ENCODE measurements around the gene RCE1.

The RCE1 gene

DNA sequence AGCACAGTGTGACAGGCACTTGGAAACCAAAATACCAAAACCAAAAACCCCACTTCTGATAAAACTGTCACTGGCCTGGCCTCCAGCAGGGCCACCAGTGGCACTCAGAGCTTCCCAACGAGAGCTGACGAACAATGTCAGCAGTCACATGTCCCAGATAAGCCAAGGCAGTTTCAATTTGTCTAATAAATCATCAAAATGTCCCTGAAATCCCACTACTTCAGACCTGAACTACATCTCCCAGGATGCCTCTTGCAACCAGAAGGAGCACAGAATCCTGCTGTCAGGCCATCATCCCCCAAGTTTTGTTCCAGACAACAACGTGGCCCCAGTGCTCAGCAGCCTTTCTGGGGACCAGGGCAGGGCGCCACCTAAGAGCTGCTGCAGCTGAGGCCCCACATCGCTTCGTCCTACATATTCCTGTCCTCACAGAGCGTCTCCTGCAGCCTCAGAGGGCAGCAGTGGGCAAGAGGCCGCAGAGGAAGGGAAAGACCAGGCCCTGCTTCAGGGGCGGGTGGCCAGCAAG is 38.7 kb downstream of the RCE1 start:
- Histone ChIP-seq H3K4me3 (no peak overlapping the region), H3K27ac (peak overlapping the region in 4 of 21 experiments; percentile 21 to 67 (median 62))

DNA sequence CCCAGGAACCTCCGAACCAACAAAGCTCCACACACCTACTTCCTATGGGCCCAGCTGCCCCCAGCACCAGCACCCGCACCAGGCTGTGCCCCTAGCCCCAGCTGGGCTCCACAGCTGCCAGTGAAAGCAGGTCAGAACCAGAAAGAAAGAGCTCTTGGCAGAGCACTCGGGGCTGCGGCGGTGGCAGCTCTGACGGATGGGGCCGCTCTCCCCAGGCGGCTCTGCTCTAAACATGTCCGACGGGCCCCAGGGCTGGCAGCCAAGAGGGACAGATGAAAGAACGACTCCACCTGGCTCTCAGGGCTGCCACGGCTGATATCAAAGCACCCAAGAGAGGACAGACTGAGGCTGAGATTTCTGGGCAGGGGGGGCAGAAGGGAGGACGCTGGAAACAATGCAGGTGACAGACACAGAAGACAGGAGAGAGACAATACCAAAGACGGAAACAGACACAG is 39.3 kb downstream of the RCE1 start:
- Histone ChIP-seq H3K27ac (peak overlapping the region in 7 of 21 experiments; percentile 21 to 67 (median 50)), H3K4me3 (no peak overlapping the region)

DNA sequence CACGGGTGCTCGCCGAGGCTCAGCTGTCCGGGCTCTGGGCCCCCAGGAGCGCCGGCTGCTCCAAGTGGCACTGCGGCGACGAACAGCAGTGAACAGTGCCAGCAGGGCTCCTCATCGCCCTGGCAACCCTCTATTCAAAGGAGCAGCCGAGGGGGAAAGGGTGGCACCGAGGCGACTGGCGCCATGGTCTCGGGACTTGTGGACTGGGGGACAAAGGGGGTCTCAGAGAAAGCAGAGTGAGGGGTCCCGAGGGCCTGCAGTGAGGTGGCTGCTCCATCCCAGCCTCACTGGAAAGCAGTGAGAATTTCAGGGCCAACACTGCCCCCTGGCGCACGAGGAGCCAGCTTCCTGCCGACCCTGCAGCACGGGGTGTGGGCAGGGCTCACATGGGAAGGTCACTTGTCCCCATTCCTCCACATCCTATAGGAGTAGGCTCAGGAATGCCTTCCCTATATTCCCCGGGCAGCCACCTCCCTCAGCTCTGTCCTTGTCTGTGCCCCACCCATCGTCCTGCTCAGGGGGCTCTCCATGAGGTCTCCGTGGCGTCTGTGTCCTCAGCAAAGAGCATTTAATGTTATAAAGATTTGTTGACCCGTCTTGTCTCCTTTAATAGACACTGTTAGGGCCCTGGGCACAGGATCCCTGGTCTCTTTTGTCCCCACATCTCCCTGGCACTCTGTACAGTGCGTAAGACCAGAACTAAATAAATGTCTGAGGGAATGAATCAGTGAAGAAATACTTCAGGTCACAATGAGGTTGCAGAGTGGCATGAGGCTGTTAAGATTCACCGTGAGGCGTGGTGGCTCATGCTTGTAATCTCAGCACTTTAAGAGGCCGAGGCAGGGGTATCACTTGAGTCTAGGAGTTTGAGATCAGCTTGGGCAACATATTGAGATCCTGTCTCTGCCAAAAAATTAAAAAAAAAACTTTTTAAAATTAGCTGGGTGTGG is 40.0 kb downstream of the RCE1 start:
- Histone ChIP-seq H3K27ac (peak overlapping the region in 6 of 21 experiments; percentile 21 to 67 (median 54)), H3K4me3 (no peak overlapping the region)

DNA sequence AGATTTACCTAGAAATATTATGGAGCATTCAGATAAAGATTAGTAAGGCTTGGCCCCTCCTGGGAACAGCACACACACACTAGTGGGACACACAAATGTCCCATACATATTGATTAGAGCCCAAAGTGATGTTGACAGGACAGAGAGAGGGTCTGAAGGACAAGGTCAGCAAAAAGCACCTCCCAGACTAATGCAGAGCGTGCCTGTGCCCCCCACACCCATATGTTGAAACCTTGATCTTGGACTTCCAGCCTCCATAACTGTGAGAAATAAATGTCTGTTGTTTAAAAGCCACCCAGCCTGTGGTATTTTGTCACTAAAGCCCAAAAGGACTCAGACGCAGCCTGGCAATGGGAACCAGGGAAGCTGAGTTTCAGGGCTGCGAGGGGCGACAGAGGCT is 41.2 kb downstream of the RCE1 start:
- Histone ChIP-seq H3K4me3 (no peak overlapping the region), H3K27ac (no peak overlapping the region)

DNA sequence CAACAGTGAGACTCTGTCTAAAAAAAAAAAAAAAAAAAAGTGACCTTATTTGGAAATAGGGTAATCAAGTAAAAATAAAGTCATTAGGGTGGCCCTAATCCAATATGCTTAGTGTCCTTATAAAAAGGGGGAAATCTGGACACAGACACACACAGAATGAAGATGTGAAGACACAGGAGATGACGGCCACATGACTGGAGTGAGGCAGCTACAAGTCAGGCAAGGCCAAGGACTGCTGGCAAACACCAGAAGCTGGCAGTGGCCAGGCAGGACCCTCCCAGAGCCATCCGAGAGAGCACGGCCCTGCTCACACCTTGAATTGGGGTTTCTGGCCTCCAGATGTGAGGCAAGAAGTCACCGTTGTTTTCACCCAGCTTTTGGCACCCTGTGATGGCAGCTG is 42.2 kb downstream of the RCE1 start:
- no peak overlapping the region for H3K27ac ChIP-seq
- H3K4me3 ChIP-seq, result no peak overlapping the region

DNA sequence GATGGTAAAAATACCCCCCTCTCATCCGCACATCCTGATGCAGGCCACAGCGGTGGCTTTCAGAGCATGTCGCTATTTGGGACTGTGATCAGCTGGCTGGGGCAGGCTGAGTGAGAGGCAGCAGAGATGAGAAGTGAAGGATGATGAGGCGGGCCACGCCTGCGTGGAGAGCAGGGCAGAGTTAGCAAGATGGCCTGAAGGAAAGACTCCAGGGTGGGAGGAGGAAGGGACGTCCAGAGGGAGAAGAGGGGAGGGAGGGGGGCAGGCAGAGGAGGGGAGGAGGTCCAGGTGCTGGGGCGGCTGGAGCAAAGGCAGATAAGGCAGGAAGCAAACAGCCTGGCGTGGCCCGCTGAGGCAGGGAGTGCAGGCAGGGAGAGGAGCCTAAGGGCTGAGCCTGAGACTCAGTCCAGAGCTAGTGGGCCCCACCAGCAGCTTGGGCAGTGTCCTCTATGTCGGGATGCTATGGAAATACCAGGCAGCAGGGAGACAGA is 42.8 kb downstream of the RCE1 start:
- Histone ChIP-seq H3K4me3 (no peak overlapping the region), H3K27ac (no peak overlapping the region)

DNA sequence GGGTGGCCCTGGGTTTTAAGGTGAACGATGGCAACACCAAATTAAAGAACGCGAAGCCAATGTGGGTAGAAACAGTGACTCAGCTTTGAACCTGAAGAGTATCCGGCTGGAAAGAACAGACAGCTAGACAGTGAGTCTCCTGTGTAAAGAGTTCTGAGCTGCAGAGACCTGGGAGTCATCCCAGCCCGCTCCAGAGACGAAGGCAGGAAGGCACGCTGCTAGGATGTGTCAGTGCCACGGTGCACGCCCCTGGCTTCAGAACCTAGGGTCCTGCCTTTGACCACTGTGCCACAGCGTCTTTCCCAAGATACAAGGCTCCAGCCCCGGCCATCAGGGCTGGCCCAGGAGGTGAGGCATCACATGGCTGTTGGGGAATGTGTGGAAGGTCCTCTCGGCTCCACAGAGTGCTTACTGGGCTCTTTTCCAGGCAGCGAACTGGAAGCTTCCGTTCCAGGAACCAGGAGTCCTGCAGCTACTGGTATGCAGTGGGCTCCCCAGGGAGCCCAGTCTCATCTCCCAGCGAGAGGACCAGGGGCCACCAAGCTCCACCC is 43.5 kb downstream of the RCE1 start:
- Histone ChIP-seq H3K27ac (peak overlapping the region in 1 of 21 experiments; percentile 27), H3K4me3 (no peak overlapping the region)

DNA sequence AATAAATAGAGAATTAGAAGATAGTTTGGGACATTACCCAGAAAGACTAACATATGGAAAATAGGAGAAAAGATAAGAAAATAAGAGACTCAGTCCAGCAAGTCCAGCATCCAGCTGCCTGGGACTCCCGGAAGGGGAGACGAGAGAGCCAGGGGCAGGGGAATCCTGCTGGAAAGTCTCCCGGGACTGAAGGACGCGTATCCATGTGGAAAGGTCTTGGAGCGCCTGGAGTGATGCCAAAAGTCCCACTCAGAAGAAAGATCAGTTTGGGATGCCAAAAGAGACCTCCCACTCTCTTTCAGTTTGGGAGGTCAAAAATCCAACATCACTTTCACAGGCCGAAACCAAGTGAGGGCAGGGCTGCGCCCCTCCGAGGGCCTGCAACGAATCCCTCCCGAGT is 44.3 kb downstream of the RCE1 start:
- Histone ChIP-seq H3K27ac (no peak overlapping the region), H3K4me3 (no peak overlapping the region)

DNA sequence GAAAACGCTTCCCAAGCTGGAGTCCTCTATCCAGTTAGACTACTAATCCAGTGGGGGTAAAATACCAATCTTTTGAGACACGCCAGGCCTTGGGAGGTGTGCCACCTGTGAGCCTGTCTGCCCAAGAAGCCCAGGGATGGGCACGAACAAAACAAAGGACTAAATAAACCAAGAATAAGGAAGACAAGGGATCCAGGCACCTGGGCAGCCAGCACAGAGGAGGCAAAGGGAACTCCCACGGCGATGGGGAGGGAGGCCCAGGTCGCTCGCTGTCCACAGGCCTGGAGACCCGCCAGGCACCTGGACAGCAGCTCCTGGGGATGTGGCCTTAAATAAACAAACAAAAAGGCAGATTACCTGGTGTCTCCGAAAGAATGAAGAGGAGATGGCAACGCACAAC is 45.0 kb downstream of the RCE1 start:
- no peak overlapping the region for H3K4me3 ChIP-seq
- H3K27ac ChIP-seq, result no peak overlapping the region

DNA sequence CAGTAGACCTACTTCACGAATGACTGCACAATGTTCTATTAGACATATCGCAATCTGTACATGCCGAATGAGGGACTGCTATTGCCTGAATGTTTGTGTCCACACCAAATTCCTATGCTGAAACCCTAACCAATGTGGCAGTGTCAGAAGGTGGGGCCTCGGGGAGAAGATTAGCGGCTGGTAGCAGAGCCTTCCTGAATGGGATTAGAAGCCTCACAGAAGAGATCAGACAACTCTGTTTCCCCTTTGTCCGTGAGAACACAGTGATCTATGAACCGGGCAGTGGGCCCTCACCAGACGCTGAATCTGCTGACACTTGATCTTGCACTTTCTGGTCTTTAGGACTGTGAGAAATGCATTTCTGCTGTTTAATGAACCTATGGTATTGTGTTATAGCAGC is 46.7 kb downstream of the RCE1 start:
- Histone ChIP-seq H3K4me3 (no peak overlapping the region), H3K27ac (no peak overlapping the region)

DNA sequence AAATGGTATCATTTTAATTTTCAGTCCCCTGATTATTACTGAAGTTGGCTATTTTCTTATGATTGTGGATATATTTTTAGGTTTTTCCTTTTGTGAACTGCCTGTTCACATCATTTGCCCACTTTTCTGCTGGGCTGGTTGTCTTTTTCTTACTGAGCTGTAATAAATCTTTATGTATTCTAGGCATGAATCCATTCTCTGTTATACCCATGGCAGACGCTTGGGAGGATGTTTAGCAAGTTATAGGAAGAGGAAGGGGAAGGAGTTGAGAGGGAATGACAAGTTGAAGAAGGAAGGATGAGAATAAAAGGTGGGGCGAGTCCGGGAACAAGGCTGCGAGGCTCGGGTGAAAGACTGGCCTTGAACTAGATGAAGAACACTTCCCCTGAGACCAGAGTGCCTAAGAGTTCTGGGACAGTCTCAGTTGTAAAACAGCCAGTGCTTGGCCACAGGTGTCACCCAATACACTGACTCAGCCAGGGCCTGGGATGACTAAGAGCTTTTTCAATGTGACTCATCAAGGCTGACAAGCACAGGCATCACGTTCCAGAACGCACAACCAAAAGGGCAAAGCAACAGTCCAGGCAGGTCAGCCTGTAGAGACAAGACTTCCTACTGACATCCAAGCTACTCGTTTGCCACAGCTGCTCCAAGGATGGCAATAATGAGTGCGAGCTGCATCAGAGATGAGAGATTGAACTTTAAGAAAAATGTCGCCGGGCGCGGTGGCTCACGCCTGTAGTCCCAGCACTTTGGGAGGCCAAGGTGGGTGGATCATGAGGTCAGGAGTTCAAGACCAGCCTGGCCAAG is 48.8 kb downstream of the RCE1 start:
- H3K4me3 ChIP-seq, result no peak overlapping the region
- H3K27ac ChIP-seq, result peak overlapping the region in 3 of 21 experiments; percentile 35 to 45 (median 39)

DNA sequence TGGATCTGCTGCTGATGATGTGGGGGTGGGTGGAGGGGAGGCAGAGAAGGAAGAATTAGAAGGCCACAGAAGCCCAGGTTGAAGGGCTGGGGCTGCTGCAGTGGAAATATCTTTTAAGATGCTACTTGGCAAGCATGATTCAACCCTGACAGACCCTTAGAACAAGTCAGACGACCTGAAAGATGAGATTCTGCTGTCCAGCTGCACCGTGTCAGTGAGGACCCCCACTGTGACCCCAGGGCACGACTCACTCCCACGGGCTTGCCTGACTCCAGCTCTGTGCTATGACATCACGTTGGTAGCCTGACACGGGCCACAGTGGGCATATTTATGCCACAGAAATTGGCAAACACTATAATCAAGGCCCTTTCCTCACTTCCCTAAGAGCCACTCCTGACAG is 49.7 kb downstream of the RCE1 start:
- no peak overlapping the region for H3K4me3 ChIP-seq
- no peak overlapping the region for H3K27ac ChIP-seq

DNA sequence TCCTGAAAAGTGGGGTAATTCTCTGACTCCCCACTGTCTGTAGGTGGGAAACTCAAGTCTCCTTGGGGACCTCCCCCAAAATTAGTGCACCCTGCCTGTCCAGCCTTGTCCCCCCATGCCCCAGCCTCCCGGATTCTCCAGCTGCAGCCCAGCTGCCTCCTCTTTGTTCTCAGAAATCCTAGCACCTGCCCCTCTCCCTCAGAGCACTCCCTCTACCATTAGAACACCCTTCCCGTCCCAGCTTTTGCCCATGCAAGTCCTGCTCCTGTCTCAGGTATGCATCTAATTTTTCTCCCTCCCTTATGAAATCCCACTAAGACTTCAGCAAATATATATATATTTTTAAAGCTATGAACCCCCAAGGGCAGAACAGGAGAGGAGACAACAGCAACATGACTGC is 50.9 kb downstream of the RCE1 start:
- Histone ChIP-seq H3K4me3 (no peak overlapping the region), H3K27ac (no peak overlapping the region)

Measured in skin epidermis (tissue), 12 donors.